ENCODE data around the gene LCK. TPM values are rescaled to one million over a fixed set of nuclear protein-coding genes. Genes with fewer than 3 reads are reported as not detected.

The LCK gene
- 1 to 10 TPM; 2.3 to 2.4 TPM for polyA plus RNA-seq

DNA sequence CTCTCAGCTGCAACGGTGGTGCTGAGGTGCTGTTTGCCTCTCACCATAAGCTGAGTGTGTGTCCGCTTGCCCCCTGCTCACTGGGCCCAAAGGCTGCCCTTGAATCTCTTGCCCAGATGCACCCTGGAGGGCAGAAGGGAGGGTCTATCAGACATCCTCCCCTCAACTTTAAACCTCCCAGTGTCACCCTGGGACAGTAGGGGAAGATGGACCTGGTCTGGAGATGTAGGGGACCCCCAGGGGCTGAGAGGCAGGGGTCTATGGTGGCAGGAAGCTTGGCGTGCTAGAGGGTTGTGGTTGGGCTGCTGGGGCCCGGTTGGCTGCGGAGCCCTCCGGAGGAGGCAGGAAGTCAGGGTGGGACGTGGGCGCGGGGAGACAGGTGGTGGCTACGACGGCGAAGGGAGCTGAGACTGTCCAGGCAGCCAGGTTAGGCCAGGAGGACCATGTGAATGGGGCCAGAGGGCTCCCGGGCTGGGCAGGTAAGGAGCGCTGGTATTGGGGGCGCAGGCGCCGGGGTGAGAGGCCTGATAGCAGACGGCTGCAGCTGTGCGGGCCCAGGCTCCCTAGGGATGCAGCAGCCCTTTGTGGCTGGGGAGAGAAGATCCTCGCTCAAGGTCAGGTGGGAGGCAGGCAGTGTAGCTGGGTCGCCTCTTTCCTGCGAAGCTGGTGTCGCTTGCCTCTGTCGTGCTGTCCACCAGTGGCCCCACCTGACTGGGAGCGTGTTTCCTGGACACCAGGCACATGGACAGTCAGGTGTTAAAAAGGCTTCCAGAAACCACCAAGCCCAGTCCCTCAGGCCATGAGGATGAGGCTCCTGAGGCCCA is at the start of gene LCK:
Gene LCK, plus strand, starts transcription at position 373 of the 824 bp plus-strand sequence. CDS start 23,065 bp downstream, outside the sequence.
- Histone ChIP-seq H3K27me3 (ENCODE audit: control insufficient read depth in 1 of 2, insufficient read depth in 2 of 2, low read length in 2 of 2) (no peaks in the 10 kb centered on the region), H3K4me1 (ENCODE audit: control insufficient read depth in 2 of 2, insufficient read depth in 2 of 2, low read length in 1 of 2) (peaks cover 0 to 5% of the 10 kb centered on the region in 2 donors), H3K36me3 (ENCODE audit: control insufficient read depth in 2 of 2, insufficient read depth in 2 of 2, low read length in 1 of 2) (no peaks in the 10 kb centered on the region), H3K9me3 (ENCODE audit: control insufficient read depth in 2 of 2, insufficient read depth in 1 of 2, low read depth in 1 of 2, low read length in 1 of 2) (peaks cover 0 to 3% of the 10 kb centered on the region in 2 donors), H3K4me3 (ENCODE audit: low read depth in 1 of 2, low read length in 2 of 2) (peak within 1 kb of the TSS in 1 of 2 donors; percentile 32), H3K27ac (ENCODE audit: low read depth in 2 of 2, low read length in 1 of 2) (peak within 1 kb of the TSS; percentile 43 to 69)
- WGBS, 2 donors, result 74 to 75% methylated on average over 25 of the region's 25 CpGs

DNA sequence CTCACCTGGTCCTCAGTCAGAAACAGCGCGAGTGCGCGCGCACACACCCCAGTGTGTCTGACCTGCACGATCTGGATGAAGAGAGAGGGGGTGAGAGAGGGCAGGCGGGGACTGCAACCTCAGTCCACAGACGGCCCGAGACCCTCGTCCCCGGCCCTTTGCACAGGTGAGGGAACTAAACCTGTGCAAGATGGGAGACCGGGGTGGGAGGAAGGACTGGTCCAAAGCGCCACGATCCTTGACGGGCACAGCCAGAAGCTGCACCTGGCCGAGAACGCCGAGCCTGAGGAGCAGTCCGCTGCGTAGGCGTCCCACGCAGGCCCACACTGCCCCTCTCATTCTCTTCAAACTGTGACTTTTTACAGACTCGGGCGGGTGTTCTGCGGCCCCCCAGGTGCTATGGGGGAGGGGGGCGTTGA is 46.1 kb upstream of the LCK start:
- H3K4me3 ChIP-seq (ENCODE audit: low read depth in 1 of 2, low read length in 2 of 2), result peak overlapping the region; percentile 72 to 78
- no peaks in the 10 kb centered on the region for H3K27me3 ChIP-seq (ENCODE audit: control insufficient read depth in 1 of 2, insufficient read depth in 2 of 2, low read length in 2 of 2)
- 26 to 34% methylated on average over 26 of the region's 26 CpGs for WGBS, 2 donors
- no peaks in the 10 kb centered on the region for H3K36me3 ChIP-seq (ENCODE audit: control insufficient read depth in 2 of 2, insufficient read depth in 2 of 2, low read length in 1 of 2)
- no peaks in the 10 kb centered on the region for H3K9me3 ChIP-seq (ENCODE audit: control insufficient read depth in 2 of 2, insufficient read depth in 1 of 2, low read depth in 1 of 2, low read length in 1 of 2)
- H3K27ac ChIP-seq (ENCODE audit: low read depth in 2 of 2, low read length in 1 of 2), result no peak overlapping the region
- H3K4me1 ChIP-seq (ENCODE audit: control insufficient read depth in 2 of 2, insufficient read depth in 2 of 2, low read length in 1 of 2), result peaks cover 7 to 25% of the 10 kb centered on the region in 2 donors

DNA sequence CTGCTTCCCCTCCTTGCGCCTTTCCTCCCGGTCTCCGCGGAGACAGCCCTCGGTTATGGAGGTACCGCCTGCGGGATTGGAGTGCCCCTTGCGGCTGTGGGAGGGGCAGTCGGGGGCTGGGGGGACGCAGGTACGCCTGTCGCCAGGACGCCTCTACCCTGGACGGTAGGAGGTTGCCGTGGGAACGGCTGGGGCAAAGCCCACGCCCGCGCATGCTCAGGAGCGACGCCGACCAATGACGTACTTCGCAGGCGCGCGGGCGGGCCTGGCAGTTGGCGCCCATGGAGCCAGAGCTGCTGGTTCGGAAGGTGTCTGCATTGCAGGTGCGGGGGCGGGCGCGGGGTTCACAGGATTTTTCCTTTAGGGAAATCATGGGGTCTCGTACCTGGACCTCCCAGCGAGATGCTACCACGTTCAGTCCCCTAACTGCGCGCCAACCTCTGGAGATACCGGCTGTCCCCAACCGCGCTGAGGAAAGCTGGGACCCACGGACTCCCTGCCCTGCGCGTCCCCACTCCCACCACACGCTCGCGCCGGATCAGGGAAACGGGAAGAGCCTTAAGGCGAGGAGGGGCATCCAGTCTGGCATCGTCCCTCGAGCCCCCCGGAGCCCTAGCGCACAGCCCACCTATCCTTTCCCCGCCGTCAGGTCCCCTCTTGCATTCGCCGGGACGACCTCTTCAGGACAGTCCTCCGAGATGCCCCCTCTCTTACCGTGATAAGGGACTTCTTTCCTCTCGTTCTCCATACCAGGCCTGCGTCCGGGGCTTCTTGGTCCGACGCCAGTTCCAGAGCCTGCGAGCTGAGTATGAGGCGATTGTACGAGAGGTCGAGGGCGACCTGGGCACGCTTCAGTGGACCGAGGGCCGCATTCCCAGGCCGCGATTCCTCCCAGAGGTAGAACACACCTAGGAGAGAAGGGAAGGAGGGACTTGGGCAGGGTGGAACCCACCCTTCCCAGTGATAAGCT is 45.4 kb upstream of the LCK start, which contains the start of gene IQCC:
Gene IQCC, plus strand, starts transcription at position 271 of the 970 bp plus-strand sequence. Its CDS starts 11 bp downstream, at position 282.
- H3K4me3 ChIP-seq (ENCODE audit: low read depth in 1 of 2, low read length in 2 of 2), result peak within 1 kb of the TSS; percentile 72 to 78
- WGBS, 2 donors, result 1 to 2% methylated on average over 73 to 77 of the region's 77 CpGs
- no peaks in the 10 kb centered on the region for H3K9me3 ChIP-seq (ENCODE audit: control insufficient read depth in 2 of 2, insufficient read depth in 1 of 2, low read depth in 1 of 2, low read length in 1 of 2)
- no peaks in the 10 kb centered on the region for H3K36me3 ChIP-seq (ENCODE audit: control insufficient read depth in 2 of 2, insufficient read depth in 2 of 2, low read length in 1 of 2)
- H3K27ac ChIP-seq (ENCODE audit: low read depth in 2 of 2, low read length in 1 of 2), result peak within 1 kb of the TSS in 1 of 2 donors; percentile 37
- H3K27me3 ChIP-seq (ENCODE audit: control insufficient read depth in 1 of 2, insufficient read depth in 2 of 2, low read length in 2 of 2), result no peaks in the 10 kb centered on the region
- peaks cover 7 to 25% of the 10 kb centered on the region in 2 donors for H3K4me1 ChIP-seq (ENCODE audit: control insufficient read depth in 2 of 2, insufficient read depth in 2 of 2, low read length in 1 of 2)

DNA sequence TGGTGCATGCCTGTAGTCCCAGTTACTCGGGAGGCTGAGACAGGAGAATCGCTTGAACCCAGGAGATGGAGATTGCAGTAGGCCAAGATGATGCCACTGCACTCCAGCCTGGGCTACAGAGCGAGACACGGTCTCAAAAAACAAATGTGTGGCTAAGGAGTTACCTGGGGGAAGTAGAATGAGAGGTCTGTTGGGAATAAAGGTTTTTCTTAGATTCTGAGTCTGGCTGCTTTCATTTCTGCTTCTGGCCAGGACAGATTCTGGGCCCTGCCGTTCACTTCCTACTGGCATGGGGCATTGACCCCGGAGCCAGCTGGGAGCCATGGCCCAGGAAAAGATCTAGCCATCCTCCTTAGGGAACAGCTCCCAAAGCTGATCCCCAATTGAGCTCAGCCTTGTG is 42.6 kb upstream of the LCK start:
- Histone ChIP-seq H3K27me3 (ENCODE audit: control insufficient read depth in 1 of 2, insufficient read depth in 2 of 2, low read length in 2 of 2) (no peaks in the 10 kb centered on the region), H3K9me3 (ENCODE audit: control insufficient read depth in 2 of 2, insufficient read depth in 1 of 2, low read depth in 1 of 2, low read length in 1 of 2) (no peaks in the 10 kb centered on the region), H3K36me3 (ENCODE audit: control insufficient read depth in 2 of 2, insufficient read depth in 2 of 2, low read length in 1 of 2) (no peaks in the 10 kb centered on the region), H3K27ac (ENCODE audit: low read depth in 2 of 2, low read length in 1 of 2) (no peak overlapping the region), H3K4me1 (ENCODE audit: control insufficient read depth in 2 of 2, insufficient read depth in 2 of 2, low read length in 1 of 2) (peaks cover 3 to 20% of the 10 kb centered on the region in 2 donors), H3K4me3 (ENCODE audit: low read depth in 1 of 2, low read length in 2 of 2) (no peak overlapping the region)
- WGBS, 2 donors, result 82 to 86% methylated on average over 6 of the region's 6 CpGs

DNA sequence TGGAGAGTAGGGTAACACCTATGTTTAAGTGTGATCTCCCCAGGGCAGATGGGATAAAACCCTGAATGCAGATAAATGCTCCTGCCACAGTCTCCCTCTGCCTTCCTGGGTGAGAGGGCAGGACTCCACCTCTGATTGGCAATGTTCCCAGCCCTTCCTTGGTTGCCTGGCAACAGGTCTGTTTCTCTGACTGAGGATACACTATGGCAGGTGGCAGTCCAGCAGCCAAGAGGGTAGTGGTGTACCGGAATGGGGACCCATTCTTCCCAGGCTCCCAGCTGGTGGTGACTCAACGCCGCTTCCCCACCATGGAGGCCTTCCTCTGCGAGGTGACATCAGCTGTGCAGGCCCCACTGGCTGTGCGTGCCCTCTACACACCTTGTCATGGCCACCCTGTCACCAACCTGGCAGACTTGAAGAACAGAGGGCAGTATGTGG is 42.2 kb upstream of the LCK start, which contains the start of gene DCDC2B:
Gene DCDC2B, plus strand, starts transcription at position 199 of the 438 bp plus-strand sequence. Its CDS starts 5 bp downstream, at position 204.
- WGBS, 2 donors, result 60 to 70% methylated on average over 5 of the region's 5 CpGs
- no peak within 1 kb of the TSS for H3K4me3 ChIP-seq (ENCODE audit: low read depth in 1 of 2, low read length in 2 of 2)
- H3K27ac ChIP-seq (ENCODE audit: low read depth in 2 of 2, low read length in 1 of 2), result no peak within 1 kb of the TSS
- H3K27me3 ChIP-seq (ENCODE audit: control insufficient read depth in 1 of 2, insufficient read depth in 2 of 2, low read length in 2 of 2), result no peaks in the 10 kb centered on the region
- H3K4me1 ChIP-seq (ENCODE audit: control insufficient read depth in 2 of 2, insufficient read depth in 2 of 2, low read length in 1 of 2), result peaks cover 3 to 20% of the 10 kb centered on the region in 2 donors
- no peaks in the 10 kb centered on the region for H3K36me3 ChIP-seq (ENCODE audit: control insufficient read depth in 2 of 2, insufficient read depth in 2 of 2, low read length in 1 of 2)
- no peaks in the 10 kb centered on the region for H3K9me3 ChIP-seq (ENCODE audit: control insufficient read depth in 2 of 2, insufficient read depth in 1 of 2, low read depth in 1 of 2, low read length in 1 of 2)

DNA sequence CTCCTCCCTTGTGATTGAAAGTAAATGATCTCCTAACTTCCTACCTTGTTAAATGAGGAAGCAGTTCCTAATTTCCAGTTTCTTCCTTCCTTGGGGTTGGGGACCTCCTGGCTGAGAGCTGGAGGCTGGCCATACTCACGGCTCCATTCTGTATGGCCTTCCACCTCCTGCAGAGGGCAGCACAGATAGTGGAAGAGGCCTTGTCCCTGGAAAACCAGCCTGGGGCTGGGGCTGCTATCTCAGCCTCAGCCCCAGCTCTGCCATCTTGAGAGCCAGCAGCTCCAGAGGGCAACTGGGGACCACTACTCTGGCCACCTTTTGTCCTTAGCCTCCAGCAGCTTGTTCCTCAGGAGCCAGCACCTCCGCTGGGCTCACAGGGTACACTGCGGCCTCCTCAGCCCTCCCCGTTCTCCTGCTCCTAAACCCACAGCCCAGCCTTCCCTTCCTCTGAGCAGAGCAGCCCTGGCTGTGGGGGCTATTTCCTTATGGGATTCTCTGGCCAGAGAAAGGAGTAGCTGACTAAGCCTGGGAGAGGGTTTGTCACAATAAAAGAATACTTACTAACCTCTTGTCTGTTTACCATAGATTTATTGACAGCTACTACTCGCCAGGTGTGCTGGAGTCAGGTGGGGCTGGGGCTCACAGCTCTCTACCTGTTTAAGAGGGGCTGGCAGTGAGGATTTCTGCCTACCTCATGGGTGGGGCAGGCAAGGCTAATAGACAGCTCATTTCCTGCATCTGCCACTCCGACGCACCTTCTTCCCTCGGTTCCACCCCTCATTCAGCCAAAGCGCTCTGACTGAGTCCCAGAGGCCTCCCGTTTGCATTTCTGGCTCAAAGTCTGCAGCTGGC is 35.2 kb upstream of the LCK start:
- Histone ChIP-seq H3K4me3 (ENCODE audit: low read depth in 1 of 2, low read length in 2 of 2) (no peak overlapping the region), H3K36me3 (ENCODE audit: control insufficient read depth in 2 of 2, insufficient read depth in 2 of 2, low read length in 1 of 2) (peaks cover 0 to 15% of the 10 kb centered on the region in 2 donors), H3K27me3 (ENCODE audit: control insufficient read depth in 1 of 2, insufficient read depth in 2 of 2, low read length in 2 of 2) (no peaks in the 10 kb centered on the region), H3K4me1 (ENCODE audit: control insufficient read depth in 2 of 2, insufficient read depth in 2 of 2, low read length in 1 of 2) (peaks cover 0 to 2% of the 10 kb centered on the region in 2 donors), H3K27ac (ENCODE audit: low read depth in 2 of 2, low read length in 1 of 2) (peak overlapping the region in 1 of 2 donors; percentile 28), H3K9me3 (ENCODE audit: control insufficient read depth in 2 of 2, insufficient read depth in 1 of 2, low read depth in 1 of 2, low read length in 1 of 2) (no peaks in the 10 kb centered on the region)
- 72 to 75% methylated on average over 10 of the region's 10 CpGs for WGBS, 2 donors

DNA sequence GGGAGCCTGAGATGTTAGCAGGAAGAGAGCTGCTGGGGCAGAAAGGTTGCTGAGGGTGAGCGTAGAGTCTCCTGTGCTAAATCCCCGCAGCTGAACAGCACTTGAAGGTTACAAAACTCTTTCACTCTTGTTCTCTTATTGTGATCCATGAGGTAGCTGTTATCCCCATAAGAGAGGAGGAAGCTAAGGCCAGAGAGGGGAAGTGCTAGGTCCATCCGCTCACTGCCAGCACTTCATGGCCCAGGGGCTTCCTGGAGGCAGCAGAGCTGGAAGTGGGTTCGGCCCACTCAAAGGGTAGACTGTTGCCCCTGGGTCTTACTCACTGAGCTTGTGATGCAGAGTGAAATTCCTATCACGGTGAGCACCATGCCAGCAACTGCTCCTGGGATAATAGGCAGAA is 34.5 kb upstream of the LCK start:
- H3K27me3 ChIP-seq (ENCODE audit: control insufficient read depth in 1 of 2, insufficient read depth in 2 of 2, low read length in 2 of 2), result no peaks in the 10 kb centered on the region
- peaks cover 2 to 7% of the 10 kb centered on the region in 2 donors for H3K4me1 ChIP-seq (ENCODE audit: control insufficient read depth in 2 of 2, insufficient read depth in 2 of 2, low read length in 1 of 2)
- WGBS, 2 donors, result 90 to 91% methylated on average over 5 of the region's 5 CpGs
- H3K27ac ChIP-seq (ENCODE audit: low read depth in 2 of 2, low read length in 1 of 2), result peak overlapping the region in 1 of 2 donors; percentile 30
- H3K4me3 ChIP-seq (ENCODE audit: low read depth in 1 of 2, low read length in 2 of 2), result no peak overlapping the region
- H3K36me3 ChIP-seq (ENCODE audit: control insufficient read depth in 2 of 2, insufficient read depth in 2 of 2, low read length in 1 of 2), result peaks cover 0 to 15% of the 10 kb centered on the region in 2 donors
- H3K9me3 ChIP-seq (ENCODE audit: control insufficient read depth in 2 of 2, insufficient read depth in 1 of 2, low read depth in 1 of 2, low read length in 1 of 2), result no peaks in the 10 kb centered on the region

DNA sequence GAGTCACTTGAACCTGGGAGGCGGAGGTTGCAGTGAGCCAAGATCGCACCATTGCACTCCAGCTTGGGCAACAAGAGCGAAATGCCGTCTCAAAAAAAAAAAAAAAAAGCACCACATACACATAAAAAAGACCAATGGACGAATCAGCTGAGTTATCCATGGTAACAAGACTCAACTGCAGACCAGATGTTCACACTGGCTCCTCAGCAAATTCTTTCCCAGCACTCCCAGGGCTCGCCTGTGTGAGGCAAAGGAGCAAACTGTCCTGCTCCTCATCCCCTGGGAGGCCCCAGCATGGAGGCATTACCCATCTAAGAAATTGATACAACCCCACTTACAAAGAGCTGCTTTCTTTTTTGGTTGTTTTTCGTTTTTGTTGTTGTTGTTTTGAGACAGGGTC is 32.0 kb upstream of the LCK start:
- Histone ChIP-seq H3K27ac (ENCODE audit: low read depth in 2 of 2, low read length in 1 of 2) (no peak overlapping the region), H3K4me3 (ENCODE audit: low read depth in 1 of 2, low read length in 2 of 2) (no peak overlapping the region), H3K4me1 (ENCODE audit: control insufficient read depth in 2 of 2, insufficient read depth in 2 of 2, low read length in 1 of 2) (peaks cover 2 to 11% of the 10 kb centered on the region in 2 donors), H3K36me3 (ENCODE audit: control insufficient read depth in 2 of 2, insufficient read depth in 2 of 2, low read length in 1 of 2) (peaks cover 0 to 16% of the 10 kb centered on the region in 2 donors), H3K27me3 (ENCODE audit: control insufficient read depth in 1 of 2, insufficient read depth in 2 of 2, low read length in 2 of 2) (no peaks in the 10 kb centered on the region), H3K9me3 (ENCODE audit: control insufficient read depth in 2 of 2, insufficient read depth in 1 of 2, low read depth in 1 of 2, low read length in 1 of 2) (no peaks in the 10 kb centered on the region)
- WGBS, 2 donors, result 87 to 89% methylated on average over 7 of the region's 7 CpGs

Measured in esophagus (tissue), 2 donors.